ENCODE data around the gene SMIM10L1.

- TF ChIP-seq, protein P1, sequence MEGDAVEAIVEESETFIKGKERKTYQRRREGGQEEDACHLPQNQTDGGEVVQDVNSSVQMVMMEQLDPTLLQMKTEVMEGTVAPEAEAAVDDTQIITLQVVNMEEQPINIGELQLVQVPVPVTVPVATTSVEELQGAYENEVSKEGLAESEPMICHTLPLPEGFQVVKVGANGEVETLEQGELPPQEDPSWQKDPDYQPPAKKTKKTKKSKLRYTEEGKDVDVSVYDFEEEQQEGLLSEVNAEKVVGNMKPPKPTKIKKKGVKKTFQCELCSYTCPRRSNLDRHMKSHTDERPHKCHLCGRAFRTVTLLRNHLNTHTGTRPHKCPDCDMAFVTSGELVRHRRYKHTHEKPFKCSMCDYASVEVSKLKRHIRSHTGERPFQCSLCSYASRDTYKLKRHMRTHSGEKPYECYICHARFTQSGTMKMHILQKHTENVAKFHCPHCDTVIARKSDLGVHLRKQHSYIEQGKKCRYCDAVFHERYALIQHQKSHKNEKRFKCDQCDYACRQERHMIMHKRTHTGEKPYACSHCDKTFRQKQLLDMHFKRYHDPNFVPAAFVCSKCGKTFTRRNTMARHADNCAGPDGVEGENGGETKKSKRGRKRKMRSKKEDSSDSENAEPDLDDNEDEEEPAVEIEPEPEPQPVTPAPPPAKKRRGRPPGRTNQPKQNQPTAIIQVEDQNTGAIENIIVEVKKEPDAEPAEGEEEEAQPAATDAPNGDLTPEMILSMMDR (IDR thresholded peaks at IDR 0.05): no peak
- no peak for TF ChIP-seq POLR2AphosphoS5 (IDR thresholded peaks at IDR 0.05)
These were observed 40.6 kb upstream of the SMIM10L1 start for GRCh38 chr12:11130382-11130781.

All from esophagus muscularis mucosa (tissue), 3 donors.